ENCODE measurements around the gene ANKRD11.

DNA sequence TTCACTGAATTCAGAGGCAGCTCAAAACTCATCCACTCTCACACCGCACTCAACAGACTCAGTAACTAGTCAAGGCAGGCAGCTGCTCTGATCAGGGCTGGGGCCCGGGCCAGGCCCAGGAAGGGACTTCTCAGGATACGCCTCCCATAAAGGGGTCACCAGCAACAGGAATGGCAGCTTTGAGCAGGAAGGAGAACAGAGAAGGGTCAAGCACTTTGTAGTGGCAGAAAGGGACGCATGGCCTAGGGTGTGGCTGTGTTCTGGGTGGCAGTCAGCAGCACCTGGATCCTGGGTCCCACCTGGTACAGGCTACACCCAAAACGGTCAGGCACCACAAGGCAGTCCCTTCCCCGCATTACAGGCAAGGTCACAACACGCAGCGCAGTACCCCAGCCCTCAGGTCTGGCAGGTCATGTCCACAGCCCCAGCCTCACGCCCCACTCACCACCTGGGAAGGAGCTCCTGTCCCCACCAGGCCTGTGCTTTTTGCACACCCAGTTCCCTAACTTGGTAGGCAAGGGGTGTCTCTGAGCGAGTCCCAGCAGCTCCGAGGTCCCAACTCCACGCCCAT is 173.2 kb downstream of the ANKRD11 start:
- TF ChIP-seq POLR2AphosphoS5 (IDR thresholded peaks at IDR 0.05; ENCODE audit: low read depth, low read length): no peak
- no peak for TF ChIP-seq TAF1 (IDR thresholded peaks at IDR 0.05; ENCODE audit: borderline replicate concordance, insufficient read depth, low read length)
- no peak for TF ChIP-seq SIN3A (IDR thresholded peaks at IDR 0.05; ENCODE audit: borderline replicate concordance, insufficient read depth, low read length)
- TF ChIP-seq, protein P1, sequence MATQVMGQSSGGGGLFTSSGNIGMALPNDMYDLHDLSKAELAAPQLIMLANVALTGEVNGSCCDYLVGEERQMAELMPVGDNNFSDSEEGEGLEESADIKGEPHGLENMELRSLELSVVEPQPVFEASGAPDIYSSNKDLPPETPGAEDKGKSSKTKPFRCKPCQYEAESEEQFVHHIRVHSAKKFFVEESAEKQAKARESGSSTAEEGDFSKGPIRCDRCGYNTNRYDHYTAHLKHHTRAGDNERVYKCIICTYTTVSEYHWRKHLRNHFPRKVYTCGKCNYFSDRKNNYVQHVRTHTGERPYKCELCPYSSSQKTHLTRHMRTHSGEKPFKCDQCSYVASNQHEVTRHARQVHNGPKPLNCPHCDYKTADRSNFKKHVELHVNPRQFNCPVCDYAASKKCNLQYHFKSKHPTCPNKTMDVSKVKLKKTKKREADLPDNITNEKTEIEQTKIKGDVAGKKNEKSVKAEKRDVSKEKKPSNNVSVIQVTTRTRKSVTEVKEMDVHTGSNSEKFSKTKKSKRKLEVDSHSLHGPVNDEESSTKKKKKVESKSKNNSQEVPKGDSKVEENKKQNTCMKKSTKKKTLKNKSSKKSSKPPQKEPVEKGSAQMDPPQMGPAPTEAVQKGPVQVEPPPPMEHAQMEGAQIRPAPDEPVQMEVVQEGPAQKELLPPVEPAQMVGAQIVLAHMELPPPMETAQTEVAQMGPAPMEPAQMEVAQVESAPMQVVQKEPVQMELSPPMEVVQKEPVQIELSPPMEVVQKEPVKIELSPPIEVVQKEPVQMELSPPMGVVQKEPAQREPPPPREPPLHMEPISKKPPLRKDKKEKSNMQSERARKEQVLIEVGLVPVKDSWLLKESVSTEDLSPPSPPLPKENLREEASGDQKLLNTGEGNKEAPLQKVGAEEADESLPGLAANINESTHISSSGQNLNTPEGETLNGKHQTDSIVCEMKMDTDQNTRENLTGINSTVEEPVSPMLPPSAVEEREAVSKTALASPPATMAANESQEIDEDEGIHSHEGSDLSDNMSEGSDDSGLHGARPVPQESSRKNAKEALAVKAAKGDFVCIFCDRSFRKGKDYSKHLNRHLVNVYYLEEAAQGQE (IDR thresholded peaks at IDR 0.05; ENCODE audit: insufficient read depth in 1 of 2, low read depth in 2 of 2, low read length in 2 of 2): no peak
